Astrocyte (in vitro differentiated cells and primary cell): ENCODE data around the gene ACKR3.

ENCODE experiments used
- EZH2 ChIP-seq: IDR thresholded peaks from 2 replicates; pipeline ENCODE4 v1.6.1; 2012; ENCODE audit warnings: mild to moderate bottlenecking, low read length, inconsistent platforms; ENCODE audit not compliant: insufficient read depth
- TF ChIP-seq, protein P1 (sequence below): IDR thresholded peaks from 2 replicates; pipeline ENCODE4 v1.5.1; 2011; ENCODE audit warnings: low read depth, mild to moderate bottlenecking, inconsistent platforms, low read length, moderate library complexity; ENCODE audit not compliant: insufficient read depth

DNA sequence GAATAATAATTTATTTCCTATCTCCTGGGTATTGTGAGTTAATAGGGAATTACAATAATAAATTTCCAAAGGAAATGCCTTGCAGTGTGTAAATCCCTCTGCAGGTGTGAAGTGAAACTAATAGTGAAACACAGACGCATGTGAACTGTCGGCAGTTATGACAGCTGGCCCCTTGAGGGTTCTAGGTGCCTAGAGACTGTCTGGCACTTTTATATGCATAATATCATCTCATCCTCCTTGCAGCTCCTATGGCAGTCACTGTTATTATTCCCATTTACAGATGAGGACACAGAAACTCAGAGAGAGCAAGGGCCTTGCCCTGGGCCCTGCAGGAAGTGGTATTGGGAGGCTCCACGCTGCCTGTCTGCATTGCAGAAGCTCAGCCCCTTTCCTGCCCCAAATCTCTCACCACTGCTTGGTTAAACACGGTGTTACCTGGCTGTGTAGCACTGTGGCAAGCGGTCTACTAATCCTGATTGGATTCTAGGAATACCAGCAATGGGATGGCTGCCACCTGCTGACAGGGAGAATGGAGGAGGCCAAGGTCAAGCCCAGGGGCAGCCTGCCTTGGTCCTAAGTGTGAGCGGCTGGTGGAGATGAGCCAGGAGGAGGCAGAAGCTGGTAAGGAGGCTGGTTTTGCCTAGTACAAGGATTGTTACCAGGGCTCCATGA is 32.8 kb upstream of the ACKR3 start:
- TF ChIP-seq, protein P1, sequence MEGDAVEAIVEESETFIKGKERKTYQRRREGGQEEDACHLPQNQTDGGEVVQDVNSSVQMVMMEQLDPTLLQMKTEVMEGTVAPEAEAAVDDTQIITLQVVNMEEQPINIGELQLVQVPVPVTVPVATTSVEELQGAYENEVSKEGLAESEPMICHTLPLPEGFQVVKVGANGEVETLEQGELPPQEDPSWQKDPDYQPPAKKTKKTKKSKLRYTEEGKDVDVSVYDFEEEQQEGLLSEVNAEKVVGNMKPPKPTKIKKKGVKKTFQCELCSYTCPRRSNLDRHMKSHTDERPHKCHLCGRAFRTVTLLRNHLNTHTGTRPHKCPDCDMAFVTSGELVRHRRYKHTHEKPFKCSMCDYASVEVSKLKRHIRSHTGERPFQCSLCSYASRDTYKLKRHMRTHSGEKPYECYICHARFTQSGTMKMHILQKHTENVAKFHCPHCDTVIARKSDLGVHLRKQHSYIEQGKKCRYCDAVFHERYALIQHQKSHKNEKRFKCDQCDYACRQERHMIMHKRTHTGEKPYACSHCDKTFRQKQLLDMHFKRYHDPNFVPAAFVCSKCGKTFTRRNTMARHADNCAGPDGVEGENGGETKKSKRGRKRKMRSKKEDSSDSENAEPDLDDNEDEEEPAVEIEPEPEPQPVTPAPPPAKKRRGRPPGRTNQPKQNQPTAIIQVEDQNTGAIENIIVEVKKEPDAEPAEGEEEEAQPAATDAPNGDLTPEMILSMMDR: no peak
- TF ChIP-seq EZH2: no peak
